ENCODE results near the gene MXRA8. TPM values are rescaled to one million over a fixed set of nuclear protein-coding genes. Genes with fewer than 3 reads are reported as not detected.
A peak's percentile ranks its signal among the peaks of the same experiment; 100 is the strongest.

The MXRA8 gene
- total and polyA plus RNA-seq, 9 of the 15 experiments (the other 6 are each of a cell fraction or from before 2014, with no cell fraction given): 0.66 to 11.3 (median 6.3) TPM

GRCh38 chr1:1371746-1372711 lies 13.7 kb upstream of the MXRA8 start (continued):
- TF ChIP-seq THRAP3 (IDR thresholded peaks at IDR 0.05; ENCODE audit: borderline replicate concordance) (no peak), ZNF316 (IDR thresholded peaks at IDR 0.05) (no peak), SMAD1 (IDR thresholded peaks at IDR 0.05; ENCODE audit: low read depth, low read length, partially characterized antibody) (no peak), RBFOX2 (IDR thresholded peaks at IDR 0.05; ENCODE audit: low read depth, low read length) (peak; percentile 69), TAF15 (IDR thresholded peaks at IDR 0.05; ENCODE audit: low read depth, low read length) (no peak), CHD2 (IDR thresholded peaks at IDR 0.05; ENCODE audit: low read depth, low read length) (0 out of 2 replicates have a peak, but pooled peaks have one; percentile 43), RB1 (IDR thresholded peaks at IDR 0.05; ENCODE audit: low read depth) (peak; percentile 71; the same call in 1 of the 2 replicates), PCBP1 (IDR thresholded peaks at IDR 0.05; ENCODE audit: low read depth, low read length, poor library complexity, severe bottlenecking) (peak; percentile 55), ELF2 (CRISPR knock-in tag; IDR thresholded peaks at IDR 0.05) (peak; percentile 55; the same call in 1 of the 2 replicates), ZNF740 (CRISPR knock-in tag; IDR thresholded peaks at IDR 0.05) (peak; percentile 83), ZNF740 (tag; IDR thresholded peaks at IDR 0.05) (no peak; a peak in 1 of 4 replicates), IRF9 (tag; IDR thresholded peaks at IDR 0.05) (no peak), ZNF282 (CRISPR knock-in tag; IDR thresholded peaks at IDR 0.05) (peak; percentile 30; the same call in 1 of the 2 replicates), GATAD2A (IDR thresholded peaks at IDR 0.05) (no peak), RAD21 (CRISPR knock-in tag; conservative IDR thresholded peaks at IDR 0.05 in 1 of 2, IDR thresholded peaks at IDR 0.05 in 1 of 2) (peak; percentile 55 to 73), TCF3 (CRISPR knock-in tag; IDR thresholded peaks at IDR 0.05) (no peak), ZBED1 (IDR thresholded peaks at IDR 0.05) (no peak), TRIM28 (IDR thresholded peaks at IDR 0.05) (no peak), SMC3 (conservative IDR thresholded peaks at IDR 0.05; ENCODE audit: insufficient read depth, low read depth, low read length) (peak; percentile 88), GABPB1 (CRISPR knock-in tag; IDR thresholded peaks at IDR 0.05) (peak; percentile 15; the same call in 1 of the 2 replicates), XRCC5 (IDR thresholded peaks at IDR 0.05; ENCODE audit: low read depth, low read length) (peak; percentile 87; the same call in 1 of the 2 replicates), CBX1 (IDR thresholded peaks at IDR 0.05; ENCODE audit: low read depth) (peak; percentile 55; the same call in 1 of the 2 replicates), MYC (IDR thresholded peaks at IDR 0.05; ENCODE audit: low read depth, low read length) (peak; percentile 12; the same call in 1 of the 2 replicates), MYC (CRISPR knock-in tag; IDR thresholded peaks at IDR 0.05; ENCODE audit: borderline replicate concordance, low read depth) (peak; percentile 37; the same call in 1 of the 2 replicates), ILF3 (IDR thresholded peaks at IDR 0.05; ENCODE audit: borderline replicate concordance) (0 out of 2 replicates have a peak, but pooled peaks have one; percentile 69), TGIF2 (CRISPR knock-in tag; IDR thresholded peaks at IDR 0.05) (0 out of 2 replicates have a peak, but pooled peaks have one; percentile 25), SMAD4 (CRISPR knock-in tag; conservative IDR thresholded peaks at IDR 0.05) (no peak), HNRNPLL (IDR thresholded peaks at IDR 0.05; ENCODE audit: low read depth, low read length, poor library complexity, severe bottlenecking) (no peak)
